K562 (cell line): ENCODE data around the gene RIMOC1. TPM values are rescaled to one million over a fixed set of nuclear protein-coding genes. Genes with fewer than 3 reads are reported as not detected.

ENCODE experiments used
- CBX2 ChIP-seq: fragments of 200-600 bp; sonication (generic); IDR thresholded peaks from one replicate; pipeline ENCODE4 v1.6.1; 2012; ENCODE audit warnings: mild to moderate bottlenecking, low read length, inconsistent platforms; ENCODE audit not compliant: insufficient read depth, poor library complexity, severe bottlenecking
- ESRRB ChIP-seq: fragments of 250-450 bp; sonication (Bioruptor Pico); IDR thresholded peaks from 2 replicates; pipeline ENCODE4 v1.5.0; 2020; ENCODE audit warnings: mild to moderate bottlenecking, moderate library complexity, borderline replicate concordance
- FUS ChIP-seq: fragments of 200-400 bp; formaldehyde crosslinking; optimal IDR thresholded peaks from 2 replicates; pipeline ENCODE3; 2017; ENCODE audit warnings: low read depth, low read length
- GTF2E2 ChIP-seq: fragments of 200-800 bp; sonication (Bioruptor generic); IDR thresholded peaks from 2 replicates; pipeline ENCODE4 v1.6.1; 2016; ENCODE audit warnings: missing genetic modification characterization, missing compliant biosample characterization
- RBM39 ChIP-seq: fragments of 200-400 bp; formaldehyde crosslinking; optimal IDR thresholded peaks from 2 replicates; pipeline ENCODE3; 2018; ENCODE audit warnings: low read depth, low read length
- SMARCE1 ChIP-seq: fragments of 450-650 bp; IDR thresholded peaks from 2 replicates; pipeline ENCODE4 v1.7.1; 2016; ENCODE audit warnings: mild to moderate bottlenecking
- ZNF282 ChIP-seq: sonication (generic); formaldehyde crosslinking; IDR thresholded peaks from 2 replicates; pipeline ENCODE4 v1.8.1; 2023; ENCODE audit warnings: missing genetic modification reagents
- ZNF830 ChIP-seq: fragments of 250-450 bp; sonication (Bioruptor Pico); IDR thresholded peaks from 2 replicates; pipeline ENCODE4 v1.5.0; 2021; ENCODE audit warnings: mild to moderate bottlenecking
- polyA plus RNA-seq, 8 experiments: library from polyadenylated mRNA; depleted of rRNA in 4 of 8; stranded (reverse) in 5 of 8; unstranded in 3 of 8; fragments of >200 nt; fragmentation: Nextera tagmentation in 2 of 8; fragmentation: Illumina TruSeq in 1 of 8; extraction: Ambion mirVana in 2 of 8; extraction: Trizol in 1 of 8; gene quantifications; 2 replicates each; pipeline versions ENCODE4 v1.2.1 to v1.2.3, GENCODE V29; 2011 to 2014; ENCODE audit warnings: inconsistent platforms in 1 of 8, missing spikeins in 1 of 8
- total RNA-seq, 7 experiments: library from RNA; depleted of rRNA in 6 of 7; stranded (reverse); fragments of >200 nt in 6 of 7; fragmentation: Illumina TruSeq in 2 of 7; extraction: Trizol in 2 of 7; gene quantifications; 2 replicates each; pipeline versions ENCODE4 v1.2.1 to v1.2.3, GENCODE V29; 2011 to 2021; ENCODE audit warnings: low replicate concordance in 1 of 7
- TF ChIP-seq, protein P1 (sequence below): sonication (generic); formaldehyde crosslinking; IDR thresholded peaks from 2 replicates; pipeline ENCODE4 v1.8.0; 2022; ENCODE audit warnings: mild to moderate bottlenecking, missing genetic modification reagents
- TF ChIP-seq, protein P2 (sequence below): sonication (generic); formaldehyde crosslinking; IDR thresholded peaks from 2 replicates; pipeline ENCODE4 v1.8.0; 2022; ENCODE audit warnings: mild to moderate bottlenecking, missing genetic modification reagents, borderline replicate concordance
- TF ChIP-seq, protein P3 (sequence below): fragments of 250-450 bp; sonication (Bioruptor Pico); IDR thresholded peaks from 2 replicates; pipeline ENCODE4 v1.5.0; 2021; ENCODE audit warnings: mild to moderate bottlenecking, borderline replicate concordance
- TF ChIP-seq, protein P4 (sequence below): sonication (generic); formaldehyde crosslinking; IDR thresholded peaks from 2 replicates; pipeline ENCODE4 v1.8.0; 2022; ENCODE audit warnings: mild to moderate bottlenecking, missing genetic modification reagents
- TF ChIP-seq, protein P5 (sequence below): fragments of 450-650 bp; IDR thresholded peaks from 2 replicates; pipeline ENCODE4 v1.7.1; 2018; ENCODE audit warnings: mild to moderate bottlenecking, low read depth; ENCODE audit not compliant: partially characterized antibody

The RIMOC1 gene
- total and polyA plus RNA-seq, 9 of the 15 experiments (the other 6 are each of a cell fraction or from before 2014, with no cell fraction given): 11.6 to 63.1 (median 30.8) TPM

DNA sequence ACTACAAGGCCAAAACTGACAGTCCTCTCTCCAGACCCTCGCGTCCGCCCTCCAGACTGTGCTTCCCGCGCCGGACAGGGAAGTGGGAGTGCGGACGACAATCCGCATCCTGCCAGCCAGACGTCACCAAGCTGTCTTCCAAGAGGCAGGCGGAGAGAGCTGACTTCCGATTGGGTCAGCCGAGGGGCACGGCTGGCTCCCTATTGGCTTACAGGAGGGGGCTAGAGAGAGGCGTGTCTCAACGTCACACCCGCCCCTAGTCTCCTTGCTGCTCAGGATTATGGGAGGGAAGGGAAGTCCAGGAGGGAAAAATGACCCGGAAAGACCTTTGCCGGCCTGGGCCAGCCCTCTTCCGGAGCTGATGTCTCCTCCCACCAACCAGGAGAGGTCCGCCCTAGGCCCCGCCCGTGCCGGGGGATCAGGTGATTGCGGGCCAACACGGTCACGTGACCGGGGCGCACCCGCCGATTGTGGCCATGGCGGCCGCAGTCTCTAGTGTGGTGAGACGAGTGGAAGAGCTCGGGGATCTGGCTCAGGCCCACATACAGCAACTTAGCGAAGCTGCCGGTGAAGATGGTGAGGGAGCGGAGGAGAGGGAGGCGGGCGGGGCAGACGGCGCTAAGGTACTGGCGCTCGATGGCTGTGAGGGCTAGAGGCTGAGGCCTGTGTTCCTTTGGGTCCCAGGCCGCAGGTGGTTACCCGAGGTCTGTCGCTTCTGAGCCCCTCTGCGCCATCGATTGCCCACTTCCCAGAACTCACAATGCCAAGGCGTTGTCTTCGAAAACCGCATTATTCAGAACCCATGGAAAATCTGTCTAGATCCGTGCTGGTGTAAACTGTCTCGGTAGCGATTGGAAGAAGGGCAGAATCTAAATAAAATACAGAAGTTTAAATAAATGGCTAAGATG lies at the start of gene RIMOC1 (continued):
- TF ChIP-seq SMARCE1 (peak; percentile 29), FUS (no peak), CBX2 (no peak), GTF2E2 (peak; percentile 99), ZNF282 (CRISPR knock-in tag) (no peak), ESRRB (no peak), RBM39 (no peak), ZNF830 (CRISPR knock-in tag) (0 out of 2 replicates have a peak, but pooled peaks have one; percentile 37)
- TF ChIP-seq, protein P1, sequence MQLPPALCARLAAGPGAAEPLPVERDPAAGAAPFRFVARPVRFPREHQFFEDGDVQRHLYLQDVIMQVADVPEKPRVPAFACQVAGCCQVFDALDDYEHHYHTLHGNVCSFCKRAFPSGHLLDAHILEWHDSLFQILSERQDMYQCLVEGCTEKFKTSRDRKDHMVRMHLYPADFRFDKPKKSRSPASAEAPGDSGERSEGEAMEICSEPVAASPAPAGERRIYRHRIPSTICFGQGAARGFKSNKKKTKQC (CRISPR knock-in tag): peak; percentile 91
- TF ChIP-seq, protein P2, sequence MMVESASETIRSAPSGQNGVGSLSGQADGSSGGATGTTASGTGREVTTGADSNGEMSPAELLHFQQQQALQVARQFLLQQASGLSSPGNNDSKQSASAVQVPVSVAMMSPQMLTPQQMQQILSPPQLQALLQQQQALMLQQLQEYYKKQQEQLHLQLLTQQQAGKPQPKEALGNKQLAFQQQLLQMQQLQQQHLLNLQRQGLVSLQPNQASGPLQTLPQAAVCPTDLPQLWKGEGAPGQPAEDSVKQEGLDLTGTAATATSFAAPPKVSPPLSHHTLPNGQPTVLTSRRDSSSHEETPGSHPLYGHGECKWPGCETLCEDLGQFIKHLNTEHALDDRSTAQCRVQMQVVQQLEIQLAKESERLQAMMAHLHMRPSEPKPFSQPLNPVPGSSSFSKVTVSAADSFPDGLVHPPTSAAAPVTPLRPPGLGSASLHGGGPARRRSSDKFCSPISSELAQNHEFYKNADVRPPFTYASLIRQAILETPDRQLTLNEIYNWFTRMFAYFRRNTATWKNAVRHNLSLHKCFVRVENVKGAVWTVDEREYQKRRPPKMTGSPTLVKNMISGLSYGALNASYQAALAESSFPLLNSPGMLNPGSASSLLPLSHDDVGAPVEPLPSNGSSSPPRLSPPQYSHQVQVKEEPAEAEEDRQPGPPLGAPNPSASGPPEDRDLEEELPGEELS (CRISPR knock-in tag): peak; percentile 70; the same call in 1 of the 2 replicates
- TF ChIP-seq, protein P3, sequence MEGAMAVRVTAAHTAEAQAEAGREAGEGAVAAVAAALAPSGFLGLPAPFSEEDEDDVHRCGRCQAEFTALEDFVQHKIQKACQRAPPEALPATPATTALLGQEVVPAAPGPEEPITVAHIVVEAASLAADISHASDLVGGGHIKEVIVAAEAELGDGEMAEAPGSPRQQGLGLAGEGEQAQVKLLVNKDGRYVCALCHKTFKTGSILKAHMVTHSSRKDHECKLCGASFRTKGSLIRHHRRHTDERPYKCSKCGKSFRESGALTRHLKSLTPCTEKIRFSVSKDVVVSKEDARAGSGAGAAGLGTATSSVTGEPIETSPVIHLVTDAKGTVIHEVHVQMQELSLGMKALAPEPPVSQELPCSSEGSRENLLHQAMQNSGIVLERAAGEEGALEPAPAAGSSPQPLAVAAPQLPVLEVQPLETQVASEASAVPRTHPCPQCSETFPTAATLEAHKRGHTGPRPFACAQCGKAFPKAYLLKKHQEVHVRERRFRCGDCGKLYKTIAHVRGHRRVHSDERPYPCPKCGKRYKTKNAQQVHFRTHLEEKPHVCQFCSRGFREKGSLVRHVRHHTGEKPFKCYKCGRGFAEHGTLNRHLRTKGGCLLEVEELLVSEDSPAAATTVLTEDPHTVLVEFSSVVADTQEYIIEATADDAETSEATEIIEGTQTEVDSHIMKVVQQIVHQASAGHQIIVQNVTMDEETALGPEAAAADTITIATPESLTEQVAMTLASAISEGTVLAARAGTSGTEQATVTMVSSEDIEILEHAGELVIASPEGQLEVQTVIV (CRISPR knock-in tag): no peak
- TF ChIP-seq, protein P4, sequence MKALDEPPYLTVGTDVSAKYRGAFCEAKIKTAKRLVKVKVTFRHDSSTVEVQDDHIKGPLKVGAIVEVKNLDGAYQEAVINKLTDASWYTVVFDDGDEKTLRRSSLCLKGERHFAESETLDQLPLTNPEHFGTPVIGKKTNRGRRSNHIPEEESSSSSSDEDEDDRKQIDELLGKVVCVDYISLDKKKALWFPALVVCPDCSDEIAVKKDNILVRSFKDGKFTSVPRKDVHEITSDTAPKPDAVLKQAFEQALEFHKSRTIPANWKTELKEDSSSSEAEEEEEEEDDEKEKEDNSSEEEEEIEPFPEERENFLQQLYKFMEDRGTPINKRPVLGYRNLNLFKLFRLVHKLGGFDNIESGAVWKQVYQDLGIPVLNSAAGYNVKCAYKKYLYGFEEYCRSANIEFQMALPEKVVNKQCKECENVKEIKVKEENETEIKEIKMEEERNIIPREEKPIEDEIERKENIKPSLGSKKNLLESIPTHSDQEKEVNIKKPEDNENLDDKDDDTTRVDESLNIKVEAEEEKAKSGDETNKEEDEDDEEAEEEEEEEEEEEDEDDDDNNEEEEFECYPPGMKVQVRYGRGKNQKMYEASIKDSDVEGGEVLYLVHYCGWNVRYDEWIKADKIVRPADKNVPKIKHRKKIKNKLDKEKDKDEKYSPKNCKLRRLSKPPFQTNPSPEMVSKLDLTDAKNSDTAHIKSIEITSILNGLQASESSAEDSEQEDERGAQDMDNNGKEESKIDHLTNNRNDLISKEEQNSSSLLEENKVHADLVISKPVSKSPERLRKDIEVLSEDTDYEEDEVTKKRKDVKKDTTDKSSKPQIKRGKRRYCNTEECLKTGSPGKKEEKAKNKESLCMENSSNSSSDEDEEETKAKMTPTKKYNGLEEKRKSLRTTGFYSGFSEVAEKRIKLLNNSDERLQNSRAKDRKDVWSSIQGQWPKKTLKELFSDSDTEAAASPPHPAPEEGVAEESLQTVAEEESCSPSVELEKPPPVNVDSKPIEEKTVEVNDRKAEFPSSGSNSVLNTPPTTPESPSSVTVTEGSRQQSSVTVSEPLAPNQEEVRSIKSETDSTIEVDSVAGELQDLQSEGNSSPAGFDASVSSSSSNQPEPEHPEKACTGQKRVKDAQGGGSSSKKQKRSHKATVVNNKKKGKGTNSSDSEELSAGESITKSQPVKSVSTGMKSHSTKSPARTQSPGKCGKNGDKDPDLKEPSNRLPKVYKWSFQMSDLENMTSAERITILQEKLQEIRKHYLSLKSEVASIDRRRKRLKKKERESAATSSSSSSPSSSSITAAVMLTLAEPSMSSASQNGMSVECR (CRISPR knock-in tag): peak; percentile 99
- TF ChIP-seq, protein P5, sequence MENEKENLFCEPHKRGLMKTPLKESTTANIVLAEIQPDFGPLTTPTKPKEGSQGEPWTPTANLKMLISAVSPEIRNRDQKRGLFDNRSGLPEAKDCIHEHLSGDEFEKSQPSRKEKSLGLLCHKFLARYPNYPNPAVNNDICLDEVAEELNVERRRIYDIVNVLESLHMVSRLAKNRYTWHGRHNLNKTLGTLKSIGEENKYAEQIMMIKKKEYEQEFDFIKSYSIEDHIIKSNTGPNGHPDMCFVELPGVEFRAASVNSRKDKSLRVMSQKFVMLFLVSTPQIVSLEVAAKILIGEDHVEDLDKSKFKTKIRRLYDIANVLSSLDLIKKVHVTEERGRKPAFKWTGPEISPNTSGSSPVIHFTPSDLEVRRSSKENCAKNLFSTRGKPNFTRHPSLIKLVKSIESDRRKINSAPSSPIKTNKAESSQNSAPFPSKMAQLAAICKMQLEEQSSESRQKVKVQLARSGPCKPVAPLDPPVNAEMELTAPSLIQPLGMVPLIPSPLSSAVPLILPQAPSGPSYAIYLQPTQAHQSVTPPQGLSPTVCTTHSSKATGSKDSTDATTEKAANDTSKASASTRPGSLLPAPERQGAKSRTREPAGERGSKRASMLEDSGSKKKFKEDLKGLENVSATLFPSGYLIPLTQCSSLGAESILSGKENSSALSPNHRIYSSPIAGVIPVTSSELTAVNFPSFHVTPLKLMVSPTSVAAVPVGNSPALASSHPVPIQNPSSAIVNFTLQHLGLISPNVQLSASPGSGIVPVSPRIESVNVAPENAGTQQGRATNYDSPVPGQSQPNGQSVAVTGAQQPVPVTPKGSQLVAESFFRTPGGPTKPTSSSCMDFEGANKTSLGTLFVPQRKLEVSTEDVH: peak; percentile 71
